ENCODE data around the gene PPARG.
"Not testable (repeated sequence)": the region's sequence is repeated elsewhere in the genome, so short reads cannot be mapped to it uniquely, and the experiment has no call there.

PPARG gene

DNA sequence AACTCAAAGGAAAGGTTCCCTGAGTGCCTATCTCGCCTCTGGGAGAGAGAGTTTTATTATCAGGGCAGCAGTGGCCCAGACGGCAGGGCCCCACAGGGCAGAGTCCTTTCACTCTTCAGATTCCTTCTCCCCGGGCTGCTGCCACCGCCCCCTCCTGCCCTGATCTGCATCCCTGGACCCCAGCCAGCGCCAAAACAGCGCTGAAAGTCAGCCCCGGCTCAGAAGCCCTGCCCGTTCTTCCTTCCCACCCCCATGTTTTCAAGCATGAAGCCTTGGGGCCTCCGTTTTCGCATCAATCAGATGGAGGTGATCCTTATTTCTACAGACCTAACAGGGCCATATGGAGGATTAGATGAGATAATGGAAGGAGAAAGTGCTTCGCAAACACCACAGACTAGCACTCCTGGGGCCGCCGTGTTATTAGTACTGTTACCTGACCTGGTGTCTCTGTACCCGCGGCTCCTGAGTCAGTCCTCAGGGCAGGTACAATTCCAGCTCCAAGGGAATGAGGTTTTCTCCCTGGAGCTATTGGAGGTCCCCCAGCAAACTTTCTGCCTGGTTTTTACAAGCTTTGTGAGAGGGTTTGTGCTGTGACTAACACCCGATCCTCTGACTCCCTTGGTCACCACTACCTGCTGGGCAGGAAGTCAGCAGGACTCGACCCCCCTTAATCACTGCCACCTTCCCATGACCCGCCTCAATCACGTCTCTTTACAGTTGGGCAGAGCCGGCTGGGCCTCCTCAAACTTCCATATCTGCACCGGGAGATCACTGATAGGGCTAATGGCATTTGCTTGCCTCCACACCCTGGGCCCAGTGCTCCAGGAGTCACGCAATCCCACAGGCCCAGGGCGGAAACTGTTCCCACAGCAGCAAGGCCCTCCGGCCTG, 156.0 kb downstream of the PPARG start:
- DNase-seq: no peak

GRCh38 chr3:12445523-12446240, 156.8 kb downstream of the PPARG start:
- no peak for DNase-seq

GRCh38 chr3:12446298-12446697, 157.4 kb downstream of the PPARG start:
- no peak for DNase-seq

GRCh38 chr3:12447075-12447474, 158.2 kb downstream of the PPARG start:
- no peak for DNase-seq

DNA sequence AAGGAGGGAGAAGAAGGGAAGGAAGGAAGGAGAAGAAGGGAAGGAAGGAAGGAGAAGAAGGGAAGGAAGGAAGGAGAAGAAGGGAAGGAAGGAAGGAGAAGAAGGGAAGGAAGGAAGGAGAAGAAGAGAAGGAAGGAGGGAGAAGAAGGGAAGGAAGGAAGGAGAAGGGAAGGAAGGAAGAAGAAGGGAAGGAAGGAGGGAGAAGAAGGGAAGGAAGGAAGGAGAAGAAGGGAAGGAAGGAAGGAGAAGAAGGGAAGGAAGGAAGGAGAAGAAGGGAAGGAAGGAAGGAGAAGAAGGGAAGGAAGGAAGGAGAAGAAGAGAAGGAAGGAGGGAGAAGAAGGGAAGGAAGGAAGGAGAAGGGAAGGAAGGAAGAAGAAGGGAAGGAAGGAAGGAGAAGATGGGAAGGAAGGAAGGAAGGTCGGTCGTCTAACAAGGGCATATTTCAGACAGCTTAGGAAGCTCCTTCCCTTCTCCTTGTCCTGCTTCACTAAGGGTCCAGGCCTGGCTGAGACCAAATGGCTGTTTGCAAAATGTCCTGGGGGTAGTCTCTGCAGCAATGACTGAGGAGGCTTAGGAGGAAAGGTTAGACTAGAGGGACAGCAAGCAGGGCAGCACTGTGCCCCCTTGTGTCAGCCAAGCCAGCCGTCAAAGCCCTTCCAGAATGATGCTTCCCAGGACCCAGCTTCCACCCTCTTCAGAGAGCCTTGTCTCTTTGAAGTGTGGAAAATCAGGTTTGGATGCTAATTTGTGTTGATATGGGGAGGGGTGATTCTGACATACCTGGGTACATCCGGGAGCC, 159.7 kb downstream of the PPARG start:
- DNase-seq: not testable (repeated sequence)

GRCh38 chr3:12449889-12450682, 161.2 kb downstream of the PPARG start:
- no peak for DNase-seq

- DNase-seq: no peak
Measured at GRCh38 chr3:12451481-12451880, 162.6 kb downstream of the PPARG start.

- no peak for DNase-seq
Measured at GRCh38 chr3:12451960-12452359, 163.1 kb downstream of the PPARG start.

DNA sequence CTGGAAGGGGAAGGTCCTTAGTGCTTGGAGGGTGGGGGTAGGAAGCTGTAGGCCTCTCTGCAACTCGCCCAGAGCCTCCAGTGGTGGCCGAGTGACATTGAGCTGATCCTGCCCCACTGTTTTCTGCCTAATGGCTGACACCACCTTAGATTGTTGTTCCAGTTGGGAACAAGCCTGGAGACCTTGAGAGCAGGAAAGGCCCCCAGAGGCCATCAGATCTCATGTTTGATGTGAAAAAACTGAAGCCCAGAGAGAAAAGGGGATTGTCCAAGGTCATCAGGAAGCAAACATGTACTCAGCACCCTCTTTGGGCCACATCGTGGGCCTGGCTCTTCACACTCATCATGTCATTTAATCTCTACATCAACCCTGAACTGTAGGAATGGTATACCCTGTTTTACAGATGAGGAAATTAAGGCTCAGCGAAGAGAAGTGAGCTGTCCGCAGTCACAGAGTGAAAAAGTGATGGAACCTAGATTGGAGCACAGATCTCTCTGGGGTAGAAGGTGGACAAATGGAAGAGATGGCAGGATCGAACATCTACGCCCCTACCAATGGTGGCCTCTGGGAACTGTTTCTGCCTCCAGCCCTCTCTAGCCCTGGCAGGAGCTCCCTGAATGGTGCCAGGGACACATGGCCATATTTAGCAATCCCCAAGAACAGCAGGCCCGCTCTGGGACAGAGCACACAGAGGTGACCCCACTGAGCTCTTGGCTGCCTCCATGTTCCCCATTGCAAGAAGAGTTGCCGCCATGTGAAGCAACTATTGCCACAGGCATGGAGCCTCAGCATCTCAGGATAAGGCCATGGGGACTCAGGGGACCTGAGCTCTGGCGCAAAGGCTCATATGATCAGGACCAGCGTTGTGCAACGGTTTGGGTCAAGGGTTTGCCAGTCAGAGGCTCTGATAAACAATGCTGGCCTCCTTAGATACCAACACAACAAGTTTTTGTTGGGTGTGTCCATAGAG, 163.8 kb downstream of the PPARG start:
- DNase-seq: no peak

DNA sequence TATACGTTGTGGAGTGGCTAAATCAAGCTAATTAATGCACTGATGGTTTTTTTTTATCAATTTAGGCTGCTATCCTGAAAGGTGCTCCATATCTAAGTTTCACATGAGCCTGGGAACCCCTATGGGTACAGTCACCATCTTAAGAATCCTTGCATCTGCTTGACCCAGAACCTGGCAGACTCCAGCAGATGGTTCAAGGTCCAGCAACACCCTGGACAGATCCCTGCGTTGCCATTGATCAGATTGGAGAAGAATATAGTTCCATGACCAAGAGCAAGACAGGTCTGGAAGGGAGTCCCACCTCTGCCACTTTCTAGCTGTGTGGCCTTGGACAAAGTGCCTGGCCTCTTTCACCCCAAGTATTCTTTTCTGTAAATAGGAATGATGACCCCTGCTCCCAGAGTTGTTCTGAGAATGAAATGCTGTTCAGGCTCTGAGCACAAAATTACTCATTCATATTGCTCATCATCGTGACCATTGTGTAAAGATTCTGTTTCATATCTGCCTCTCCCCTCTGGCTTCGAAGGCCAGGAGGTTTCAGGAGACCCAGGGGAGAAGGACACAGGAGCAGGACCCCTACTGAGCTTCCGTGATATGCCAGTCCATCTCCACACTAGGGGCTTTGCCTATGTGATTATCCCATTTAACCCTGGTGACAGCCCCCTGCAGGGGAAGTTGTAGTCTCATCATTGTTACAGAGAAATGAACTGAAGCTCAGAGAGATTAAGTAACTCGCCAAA, 165.4 kb downstream of the PPARG start:
- DNase-seq: peak; percentile 25 to 29

DNA sequence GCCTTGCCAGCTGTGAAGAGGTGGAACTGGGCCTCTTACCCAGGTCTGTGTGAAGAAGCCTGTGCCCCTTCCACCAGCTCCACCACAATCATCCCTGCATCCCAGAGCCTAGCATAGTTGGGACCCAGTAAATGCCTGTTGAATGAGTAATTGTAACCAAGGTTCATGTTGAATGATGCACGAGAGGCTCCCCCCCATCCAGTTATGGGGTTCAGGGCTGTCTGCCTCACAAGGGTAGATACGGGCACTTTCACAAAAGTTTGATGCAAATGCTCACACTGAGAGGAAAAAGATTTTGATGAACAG, 165.9 kb downstream of the PPARG start:
- no peak for DNase-seq

GRCh38 chr3:12455740-12456139, 166.9 kb downstream of the PPARG start:
- DNase-seq: no peak

- no peak for DNase-seq
Measured at GRCh38 chr3:12456441-12456840, 167.6 kb downstream of the PPARG start.

DNA sequence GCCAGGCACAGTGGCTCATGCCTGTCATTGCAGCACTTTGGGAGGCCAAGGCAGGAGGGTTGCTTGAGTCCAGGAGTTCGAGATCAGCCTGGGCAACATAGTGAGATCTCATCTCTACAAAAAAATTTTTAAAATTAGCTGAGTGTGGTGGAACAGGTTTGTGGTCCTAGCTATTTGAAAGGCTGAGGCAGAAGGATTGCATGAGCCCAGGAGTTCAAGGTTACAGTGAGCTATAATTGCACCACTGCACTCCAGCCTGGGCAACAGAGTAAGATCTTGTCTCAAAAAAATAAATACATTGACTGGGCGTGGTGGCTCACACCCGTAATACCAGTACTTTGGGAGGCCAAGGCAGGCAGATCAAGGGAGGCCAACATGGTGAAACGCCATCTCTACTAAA, 168.5 kb downstream of the PPARG start:
- not testable (repeated sequence) for DNase-seq

DNA sequence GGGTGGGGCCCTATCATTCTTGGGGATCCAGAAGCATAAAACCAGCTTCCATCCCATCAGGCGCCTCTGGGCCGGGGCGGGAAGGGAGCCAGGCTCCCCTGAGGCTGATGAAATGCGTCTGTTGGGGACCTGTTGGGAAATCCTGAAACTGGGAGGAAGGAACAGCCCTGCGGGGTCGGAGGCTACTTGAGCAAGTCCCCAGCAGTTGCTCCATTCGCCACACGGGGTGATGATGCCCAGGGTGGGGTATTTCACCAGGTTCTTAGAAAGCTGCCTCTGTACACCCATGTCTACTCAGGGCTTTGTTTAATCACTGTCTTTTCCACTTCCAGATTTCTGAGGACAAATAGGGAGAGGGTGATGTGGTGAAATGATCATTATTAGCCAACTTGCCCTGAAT, 170.0 kb downstream of the PPARG start:
- peak; percentile 94 to 97 for DNase-seq

- DNase-seq: no peak
Measured at GRCh38 chr3:12460127-12460526, 171.3 kb downstream of the PPARG start.

GRCh38 chr3:12461097-12461649, 172.3 kb downstream of the PPARG start:
- DNase-seq: no peak

- DNase-seq: peak; percentile 59 to 61
Measured at GRCh38 chr3:12462159-12462947, 173.5 kb downstream of the PPARG start.

DNA sequence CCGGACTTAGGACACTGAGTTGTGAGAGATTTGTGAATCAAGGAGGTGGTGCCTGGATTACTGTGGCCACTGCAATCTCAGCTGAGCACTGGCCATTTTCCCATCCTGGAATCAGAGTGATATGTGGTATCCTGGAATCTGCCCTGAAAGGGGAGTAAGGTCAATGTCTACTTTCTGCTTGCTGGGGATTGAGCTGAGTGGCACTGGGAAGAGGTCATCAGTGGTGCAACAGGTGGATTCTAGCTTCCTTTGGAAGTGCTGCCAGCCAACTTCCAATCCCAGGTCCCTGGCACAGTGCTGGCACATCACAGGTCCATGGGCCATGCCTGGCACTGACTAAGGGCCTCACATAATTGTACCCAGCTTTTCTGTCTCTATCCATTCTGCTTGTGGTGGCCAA, 174.8 kb downstream of the PPARG start:
- no peak for DNase-seq

- no peak for DNase-seq
Measured at GRCh38 chr3:12464181-12464580, 175.3 kb downstream of the PPARG start.
